WTC11 (cell line): ENCODE measurements around the gene LTBP1. TPM values are rescaled to one million over a fixed set of nuclear protein-coding genes. Genes with fewer than 3 reads are reported as not detected.

Experiments used
- ATAC-seq: fragments of 200-7000 bp; cut with Tn5 transposase; 2 replicates; pipeline ENCODE4 v1.10.0; 2021; ENCODE audit warnings: mild to moderate bottlenecking, moderate library complexity
- CTCF ChIA-PET: fragments of 300-600 bp; sonication (Branson Sonifier 250); formaldehyde crosslinking; loops from one replicate; lab custom pipeline; 2021; ENCODE audit warnings: antibody characterized with exemption; lab: Charles Lee
- POLR2A ChIA-PET: fragments of 350-600 bp; sonication (Branson Sonifier 250); formaldehyde crosslinking; loops from one replicate; lab custom pipeline; 2021; ENCODE audit warnings: antibody characterized with exemption; lab: Charles Lee
- DNase-seq: peaks from one replicate; pipeline ENCODE4 v3.0.0; 2021; ENCODE audit warnings: low spot score
- H3K27ac Mint-ChIP-seq: 2 replicates; pipeline ENCODE4 v1.8.0; 2021; ENCODE audit warnings: mixed read lengths
- H3K27me3 Mint-ChIP-seq: 2 replicates; pipeline ENCODE4 v1.8.0; 2021; ENCODE audit warnings: low read depth, mild to moderate bottlenecking, moderate library complexity, mixed read lengths
- H3K36me3 Mint-ChIP-seq: 2 replicates; pipeline ENCODE4 v1.8.0; 2021; ENCODE audit warnings: mixed read lengths
- H3K4me1 Mint-ChIP-seq: 2 replicates; pipeline ENCODE4 v1.8.0; 2022; ENCODE audit warnings: mixed read lengths
- H3K4me3 Mint-ChIP-seq: 2 replicates; pipeline ENCODE4 v1.8.0; 2021; ENCODE audit warnings: mild to moderate bottlenecking, moderate library complexity, mixed read lengths
- H3K9me3 Mint-ChIP-seq: 2 replicates; pipeline ENCODE4 v1.8.0; 2021; ENCODE audit warnings: mixed read lengths
- ATF1 ChIP-seq: sonication (generic); formaldehyde crosslinking; IDR thresholded peaks from 2 replicates; pipeline ENCODE4 v1.8.1; 2023; ENCODE audit warnings: mild to moderate bottlenecking, moderate library complexity, missing genetic modification reagents
- ATF3 ChIP-seq: sonication (generic); formaldehyde crosslinking; conservative IDR thresholded peaks from 2 replicates; pipeline ENCODE4 v1.8.1; 2022; ENCODE audit warnings: mild to moderate bottlenecking, missing genetic modification reagents
- EMX1 ChIP-seq: fragments of 250-450 bp; sonication (Bioruptor Pico); IDR thresholded peaks from 2 replicates; pipeline ENCODE4 v1.8.0; 2021; ENCODE audit warnings: mild to moderate bottlenecking
- ERG ChIP-seq: fragments of 250-450 bp; sonication (Bioruptor Pico); IDR thresholded peaks from 2 replicates; pipeline ENCODE4 v1.8.0; 2021; ENCODE audit warnings: mild to moderate bottlenecking
- HMGA2 ChIP-seq: fragments of 250-450 bp; sonication (Bioruptor Pico); IDR thresholded peaks from 2 replicates; pipeline ENCODE4 v1.4.0; 2021; ENCODE audit warnings: mild to moderate bottlenecking, moderate library complexity
- MYBL2 ChIP-seq: sonication (generic); formaldehyde crosslinking; IDR thresholded peaks from 2 replicates; pipeline ENCODE4 v1.8.1; 2023; ENCODE audit warnings: mild to moderate bottlenecking, moderate library complexity, missing genetic modification reagents
- NR3C1 ChIP-seq: sonication (generic); formaldehyde crosslinking; conservative IDR thresholded peaks from 2 replicates; pipeline ENCODE4 v1.8.1; 2023; ENCODE audit warnings: low read depth, mild to moderate bottlenecking, missing genetic modification reagents
- PREB ChIP-seq: sonication (generic); formaldehyde crosslinking; IDR thresholded peaks from 2 replicates; pipeline ENCODE4 v1.8.1; 2022; ENCODE audit warnings: mild to moderate bottlenecking, missing genetic modification reagents, moderate library complexity, borderline replicate concordance
- PRRX2 ChIP-seq: fragments of 250-450 bp; sonication (Bioruptor Pico); IDR thresholded peaks from 2 replicates; pipeline ENCODE4 v1.8.0; 2021; ENCODE audit warnings: mild to moderate bottlenecking
- RELA ChIP-seq: sonication (generic); formaldehyde crosslinking; IDR thresholded peaks from 2 replicates; pipeline ENCODE4 v1.8.1; 2022; ENCODE audit warnings: missing genetic modification reagents, mild to moderate bottlenecking, borderline replicate concordance
- SMAD3 ChIP-seq: sonication (generic); formaldehyde crosslinking; IDR thresholded peaks from 2 replicates; pipeline ENCODE4 v1.8.0; 2022; ENCODE audit warnings: missing genetic modification reagents, mild to moderate bottlenecking, borderline replicate concordance
- SMAD4 ChIP-seq: sonication (generic); formaldehyde crosslinking; IDR thresholded peaks from 2 replicates; pipeline ENCODE4 v1.8.0; 2022; ENCODE audit warnings: mild to moderate bottlenecking, missing genetic modification reagents
- ZBTB43 ChIP-seq: sonication (generic); formaldehyde crosslinking; IDR thresholded peaks from 2 replicates; pipeline ENCODE4 v1.8.1; 2023; ENCODE audit warnings: mild to moderate bottlenecking, missing genetic modification reagents
- ZNF121 ChIP-seq: sonication (generic); formaldehyde crosslinking; IDR thresholded peaks from 2 replicates; pipeline ENCODE4 v1.8.0; 2023; ENCODE audit warnings: missing genetic modification reagents
- ZNF232 ChIP-seq: sonication (generic); formaldehyde crosslinking; IDR thresholded peaks from 2 replicates; pipeline ENCODE4 v1.8.0; 2022; ENCODE audit warnings: mild to moderate bottlenecking, missing genetic modification reagents
- ZNF671 ChIP-seq: fragments of 250-450 bp; sonication (Bioruptor Pico); IDR thresholded peaks from 2 replicates; pipeline ENCODE4 v1.8.0; 2021; ENCODE audit warnings: mild to moderate bottlenecking
- total RNA-seq: library from RNA; stranded (reverse); gene quantifications from 3 replicates; pipeline ENCODE4 v1.2.3, GENCODE V29; 2021
- TF ChIP-seq, protein P1 (sequence below): fragments of 250-450 bp; sonication (Bioruptor Pico); IDR thresholded peaks from 2 replicates; pipeline ENCODE4 v1.9.0; 2021; ENCODE audit warnings: mild to moderate bottlenecking
- TF ChIP-seq, protein P2 (sequence below): fragments of 250-450 bp; sonication (Bioruptor Pico); IDR thresholded peaks from 2 replicates; pipeline ENCODE4 v1.9.0; 2021; ENCODE audit warnings: mild to moderate bottlenecking, borderline replicate concordance
- TF ChIP-seq, protein P3 (sequence below): sonication (generic); formaldehyde crosslinking; IDR thresholded peaks from 2 replicates; pipeline ENCODE4 v1.8.1; 2022; ENCODE audit warnings: low read depth, mild to moderate bottlenecking, moderate library complexity, missing genetic modification reagents, borderline replicate concordance

LTBP1 gene
- total RNA-seq, 1 experiment from 2014 or later, result 33.6 TPM

GRCh38 chr2:33018271-33018670 lies 71.5 kb downstream of the LTBP1 start:
- Mint-ChIP-seq H3K36me3 (0 out of 2 replicates have a peak, but pooled peaks cover 3% of the 10 kb centered on the region), H3K9me3 (no peaks in the 10 kb centered on the region), H3K27me3 (no peaks in the 10 kb centered on the region), H3K4me3 (no peak overlapping the region), H3K27ac (peak overlapping the region; percentile 52; the same call in 1 of the 2 replicates), H3K4me1 (peaks cover 28% of the 10 kb centered on the region)
- TF ChIP-seq HMGA2 (CRISPR knock-in tag), result no peak
- TF ChIP-seq ATF3 (CRISPR knock-in tag), result no peak
- TF ChIP-seq RELA (CRISPR knock-in tag), result no peak
- TF ChIP-seq ERG (CRISPR knock-in tag), result no peak
- no peak for TF ChIP-seq PREB (CRISPR knock-in tag)
- no peak for TF ChIP-seq SMAD4 (CRISPR knock-in tag)
- TF ChIP-seq, protein P1, sequence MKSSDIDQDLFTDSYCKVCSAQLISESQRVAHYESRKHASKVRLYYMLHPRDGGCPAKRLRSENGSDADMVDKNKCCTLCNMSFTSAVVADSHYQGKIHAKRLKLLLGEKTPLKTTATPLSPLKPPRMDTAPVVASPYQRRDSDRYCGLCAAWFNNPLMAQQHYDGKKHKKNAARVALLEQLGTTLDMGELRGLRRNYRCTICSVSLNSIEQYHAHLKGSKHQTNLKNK (CRISPR knock-in tag), result no peak
- no peak for TF ChIP-seq MYBL2
- no peak for TF ChIP-seq ZNF121 (CRISPR knock-in tag)
- TF ChIP-seq, protein P2, sequence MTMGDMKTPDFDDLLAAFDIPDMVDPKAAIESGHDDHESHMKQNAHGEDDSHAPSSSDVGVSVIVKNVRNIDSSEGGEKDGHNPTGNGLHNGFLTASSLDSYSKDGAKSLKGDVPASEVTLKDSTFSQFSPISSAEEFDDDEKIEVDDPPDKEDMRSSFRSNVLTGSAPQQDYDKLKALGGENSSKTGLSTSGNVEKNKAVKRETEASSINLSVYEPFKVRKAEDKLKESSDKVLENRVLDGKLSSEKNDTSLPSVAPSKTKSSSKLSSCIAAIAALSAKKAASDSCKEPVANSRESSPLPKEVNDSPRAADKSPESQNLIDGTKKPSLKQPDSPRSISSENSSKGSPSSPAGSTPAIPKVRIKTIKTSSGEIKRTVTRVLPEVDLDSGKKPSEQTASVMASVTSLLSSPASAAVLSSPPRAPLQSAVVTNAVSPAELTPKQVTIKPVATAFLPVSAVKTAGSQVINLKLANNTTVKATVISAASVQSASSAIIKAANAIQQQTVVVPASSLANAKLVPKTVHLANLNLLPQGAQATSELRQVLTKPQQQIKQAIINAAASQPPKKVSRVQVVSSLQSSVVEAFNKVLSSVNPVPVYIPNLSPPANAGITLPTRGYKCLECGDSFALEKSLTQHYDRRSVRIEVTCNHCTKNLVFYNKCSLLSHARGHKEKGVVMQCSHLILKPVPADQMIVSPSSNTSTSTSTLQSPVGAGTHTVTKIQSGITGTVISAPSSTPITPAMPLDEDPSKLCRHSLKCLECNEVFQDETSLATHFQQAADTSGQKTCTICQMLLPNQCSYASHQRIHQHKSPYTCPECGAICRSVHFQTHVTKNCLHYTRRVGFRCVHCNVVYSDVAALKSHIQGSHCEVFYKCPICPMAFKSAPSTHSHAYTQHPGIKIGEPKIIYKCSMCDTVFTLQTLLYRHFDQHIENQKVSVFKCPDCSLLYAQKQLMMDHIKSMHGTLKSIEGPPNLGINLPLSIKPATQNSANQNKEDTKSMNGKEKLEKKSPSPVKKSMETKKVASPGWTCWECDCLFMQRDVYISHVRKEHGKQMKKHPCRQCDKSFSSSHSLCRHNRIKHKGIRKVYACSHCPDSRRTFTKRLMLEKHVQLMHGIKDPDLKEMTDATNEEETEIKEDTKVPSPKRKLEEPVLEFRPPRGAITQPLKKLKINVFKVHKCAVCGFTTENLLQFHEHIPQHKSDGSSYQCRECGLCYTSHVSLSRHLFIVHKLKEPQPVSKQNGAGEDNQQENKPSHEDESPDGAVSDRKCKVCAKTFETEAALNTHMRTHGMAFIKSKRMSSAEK (CRISPR knock-in tag), result no peak
- TF ChIP-seq, protein P3, sequence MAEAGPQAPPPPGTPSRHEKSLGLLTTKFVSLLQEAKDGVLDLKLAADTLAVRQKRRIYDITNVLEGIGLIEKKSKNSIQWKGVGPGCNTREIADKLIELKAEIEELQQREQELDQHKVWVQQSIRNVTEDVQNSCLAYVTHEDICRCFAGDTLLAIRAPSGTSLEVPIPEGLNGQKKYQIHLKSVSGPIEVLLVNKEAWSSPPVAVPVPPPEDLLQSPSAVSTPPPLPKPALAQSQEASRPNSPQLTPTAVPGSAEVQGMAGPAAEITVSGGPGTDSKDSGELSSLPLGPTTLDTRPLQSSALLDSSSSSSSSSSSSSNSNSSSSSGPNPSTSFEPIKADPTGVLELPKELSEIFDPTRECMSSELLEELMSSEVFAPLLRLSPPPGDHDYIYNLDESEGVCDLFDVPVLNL (CRISPR knock-in tag), result no peak
- no peak for TF ChIP-seq ZNF671
- TF ChIP-seq SMAD3 (CRISPR knock-in tag), result no peak
- TF ChIP-seq PRRX2 (CRISPR knock-in tag), result no peak
- TF ChIP-seq ZNF232 (CRISPR knock-in tag), result no peak
- TF ChIP-seq NR3C1 (CRISPR knock-in tag), result no peak
- no peak for TF ChIP-seq EMX1
- no peak for TF ChIP-seq ATF1 (CRISPR knock-in tag)
- TF ChIP-seq ZBTB43 (CRISPR knock-in tag), result no peak
- ChIA-PET POLR2A (no interaction called here), CTCF (no interaction called here)
- DNase-seq, result no peak
- ATAC-seq, result no peak
